SK-N-SH (cell line): ENCODE data around the gene RARS1. TPM values are rescaled to one million over a fixed set of nuclear protein-coding genes. Genes with fewer than 3 reads are reported as not detected.

Source experiments
- CTCF ChIA-PET: fragments of 300-600, 350-600 bp; formaldehyde crosslinking; extraction: SDS; loops from one replicate; lab custom pipeline; 2021; lab: Yijun Ruan, JAX
- POLR2A ChIA-PET: fragments of 350-600 bp; sonication (Branson Sonifier 250); formaldehyde crosslinking; extraction: SDS; loops from one replicate; lab custom pipeline; 2020; ENCODE audit warnings: antibody characterized with exemption, inconsistent platforms; lab: Yijun Ruan, JAX
- DNase-seq: peaks from one replicate; pipeline ENCODE4 v3.0.0; 2012
- H2AFZ ChIP-seq: fragments of 200-600 bp; sonication (generic); 2 replicates; pipeline ENCODE4 v1.8.1; 2016; ENCODE audit warnings: antibody characterized with exemption, mild to moderate bottlenecking, low read depth
- H3F3A ChIP-seq: fragments of 200-600 bp; sonication (generic); replicated peaks from 2 replicates; pipeline ENCODE3; 2016; ENCODE audit warnings: antibody characterized with exemption, mild to moderate bottlenecking; ENCODE audit not compliant: insufficient read depth
- H3K27ac ChIP-seq, 2 experiments: fragments of 200-500 bp in 1 of 2; fragments of 200-600 bp in 1 of 2; sonication (Bioruptor generic) in 1 of 2; sonication (generic), shearing (Covaris generic) in 1 of 2; 2 replicates each; pipeline versions ENCODE4 v1.5.1 to v1.6.1; 2014 to 2016; ENCODE audit warnings: low read depth in 2 of 2, inconsistent platforms in 1 of 2, low read length in 1 of 2, mild to moderate bottlenecking in 1 of 2, mixed read lengths in 1 of 2
- H3K27me3 ChIP-seq: fragments of 200-600 bp; sonication (generic), shearing (Covaris generic); 2 replicates; pipeline ENCODE4 v1.6.1; 2016; ENCODE audit warnings: mixed run types; ENCODE audit not compliant: insufficient read depth
- H3K36me3 ChIP-seq, 2 experiments: fragments of 200-500 bp in 1 of 2; fragments of 200-600 bp in 1 of 2; sonication (Bioruptor generic) in 1 of 2; sonication (generic) in 1 of 2; replicated peaks in 1 of 2; 2 replicates each; pipeline versions ENCODE3 to v1.5.1; 2014 to 2016; ENCODE audit warnings: low read length in 1 of 2, mild to moderate bottlenecking in 1 of 2; ENCODE audit not compliant: insufficient read depth in 2 of 2, control insufficient read depth in 1 of 2
- H3K4me1 ChIP-seq, 2 experiments: fragments of 200-500 bp in 1 of 2; fragments of 200-600 bp in 1 of 2; sonication (Bioruptor generic) in 1 of 2; sonication (generic), shearing (Covaris generic) in 1 of 2; 2 replicates each; pipeline versions ENCODE4 v1.5.1 to v1.6.1; 2014 to 2016; ENCODE audit warnings: low read depth in 1 of 2, low read length in 1 of 2, mixed run types in 1 of 2; ENCODE audit not compliant: insufficient read depth in 2 of 2, control insufficient read depth in 1 of 2
- H3K4me2 ChIP-seq: fragments of 200-600 bp; sonication (generic), shearing (Covaris generic); 2 replicates; pipeline ENCODE4 v1.6.1; 2017; ENCODE audit warnings: mixed run types
- H3K4me3 ChIP-seq, 2 experiments: fragments of 200-500 bp in 1 of 2; fragments of 200-600 bp in 1 of 2; sonication (Bioruptor generic) in 1 of 2; sonication (generic), shearing (Covaris generic) in 1 of 2; 2 replicates each; pipeline versions ENCODE4 v1.5.1 to v1.8.1; 2014 to 2016; ENCODE audit warnings: low read depth in 2 of 2, inconsistent platforms in 1 of 2, low read length in 1 of 2, mild to moderate bottlenecking in 1 of 2, mixed read lengths in 1 of 2, moderate library complexity in 1 of 2
- H3K79me2 ChIP-seq: fragments of 200-600 bp; sonication (generic); 2 replicates; pipeline ENCODE4 v1.8.1; 2017; ENCODE audit warnings: mild to moderate bottlenecking; ENCODE audit not compliant: insufficient read depth
- H3K9ac ChIP-seq: fragments of 200-600 bp; sonication (generic); 2 replicates; pipeline ENCODE4 v1.6.1; 2017; ENCODE audit warnings: mixed run types
- H3K9me2 ChIP-seq: fragments of 200-600 bp; sonication (generic); 2 replicates; pipeline ENCODE4 v1.6.1; 2017; ENCODE audit warnings: mixed run types
- H3K9me3 ChIP-seq: fragments of 200-600 bp; sonication (generic); 2 replicates; pipeline ENCODE4 v1.6.1; 2017; ENCODE audit warnings: mixed run types, mild to moderate bottlenecking, moderate library complexity
- H4K20me1 ChIP-seq: fragments of 200-600 bp; sonication (generic); 2 replicates; pipeline ENCODE4 v1.6.1; 2017; ENCODE audit warnings: mild to moderate bottlenecking, mixed run types; ENCODE audit not compliant: insufficient read depth
- MXI1 ChIP-seq: IDR thresholded peaks from 2 replicates; pipeline ENCODE4 v1.6.1; 2012; ENCODE audit warnings: mild to moderate bottlenecking, low read depth, low read length, improper control_type of control experiment
- RAD21 ChIP-seq: IDR thresholded peaks from 2 replicates; pipeline ENCODE4 v1.6.1; 2012; ENCODE audit warnings: mild to moderate bottlenecking, low read length
- RCOR1 ChIP-seq: fragments of 150-350 bp; IDR thresholded peaks from 2 replicates; pipeline ENCODE4 v1.6.1; 2017; ENCODE audit warnings: antibody characterized with exemption, low read length
- WGBS: methylation state at CpG from one replicate; pipeline ENCODE4 v1.1.6; 2017; ENCODE audit warnings: low lambda C conversion rate; 5-methylcytosine and 5-hydroxymethylcytosine counted together
- polyA plus RNA-seq, 3 experiments: library from polyadenylated mRNA; depleted of rRNA; stranded (reverse); fragments of >200 nt; gene quantifications; 2 replicates each; pipeline ENCODE4 v1.2.3, GENCODE V29; 2012
- TF ChIP-seq, protein P1 (sequence below): IDR thresholded peaks from 2 replicates; pipeline ENCODE4 v1.6.1; 2012; ENCODE audit warnings: mild to moderate bottlenecking, low read depth, low read length, moderate library complexity
- TF ChIP-seq, protein P2 (sequence below): IDR thresholded peaks from 2 replicates; pipeline ENCODE4 v1.4.0; 2012; ENCODE audit warnings: low read depth, borderline replicate concordance
- TF ChIP-seq, protein P3 (sequence below): IDR thresholded peaks from 2 replicates; pipeline ENCODE4 v1.4.0; 2012; ENCODE audit warnings: low read depth, borderline replicate concordance

The RARS1 gene
- polyA plus RNA-seq, 1 of the 3 experiments (the other 2 are of a cell fraction): 53.5 TPM

DNA sequence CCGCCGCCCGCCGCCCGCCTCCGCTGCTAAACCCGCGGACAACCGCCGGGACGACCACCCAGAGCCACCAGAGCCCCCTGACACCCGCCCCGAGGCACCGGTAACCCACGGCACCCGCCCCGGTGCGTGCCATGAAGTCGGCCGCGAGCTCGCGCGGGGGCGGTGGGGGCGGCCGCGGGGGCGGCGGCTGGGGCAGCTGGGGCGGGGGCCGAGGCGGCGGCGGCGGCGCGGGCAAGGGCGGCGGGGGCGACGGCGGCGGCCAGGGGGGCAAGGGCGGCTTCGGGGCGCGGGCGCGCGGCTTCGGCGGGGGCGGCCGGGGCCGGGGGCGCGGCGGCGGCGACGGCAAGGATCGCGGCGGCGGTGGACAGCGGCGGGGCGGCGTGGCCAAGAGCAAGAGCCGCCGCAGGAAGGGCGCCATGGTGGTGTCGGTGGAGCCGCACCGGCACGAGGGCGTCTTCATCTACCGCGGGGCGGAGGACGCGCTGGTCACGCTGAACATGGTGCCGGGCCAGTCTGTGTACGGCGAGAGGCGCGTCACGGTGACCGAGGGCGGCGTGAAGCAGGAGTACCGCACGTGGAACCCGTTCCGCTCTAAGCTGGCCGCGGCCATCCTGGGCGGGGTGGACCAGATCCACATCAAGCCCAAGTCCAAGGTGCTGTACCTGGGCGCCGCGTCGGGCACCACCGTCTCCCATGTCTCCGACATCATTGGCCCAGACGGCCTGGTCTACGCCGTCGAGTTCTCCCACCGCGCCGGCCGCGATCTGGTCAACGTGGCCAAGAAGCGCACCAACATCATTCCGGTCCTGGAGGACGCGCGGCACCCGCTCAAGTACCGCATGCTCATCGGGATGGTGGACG is 43.3 kb downstream of the RARS1 start:
- TF ChIP-seq, protein P1, sequence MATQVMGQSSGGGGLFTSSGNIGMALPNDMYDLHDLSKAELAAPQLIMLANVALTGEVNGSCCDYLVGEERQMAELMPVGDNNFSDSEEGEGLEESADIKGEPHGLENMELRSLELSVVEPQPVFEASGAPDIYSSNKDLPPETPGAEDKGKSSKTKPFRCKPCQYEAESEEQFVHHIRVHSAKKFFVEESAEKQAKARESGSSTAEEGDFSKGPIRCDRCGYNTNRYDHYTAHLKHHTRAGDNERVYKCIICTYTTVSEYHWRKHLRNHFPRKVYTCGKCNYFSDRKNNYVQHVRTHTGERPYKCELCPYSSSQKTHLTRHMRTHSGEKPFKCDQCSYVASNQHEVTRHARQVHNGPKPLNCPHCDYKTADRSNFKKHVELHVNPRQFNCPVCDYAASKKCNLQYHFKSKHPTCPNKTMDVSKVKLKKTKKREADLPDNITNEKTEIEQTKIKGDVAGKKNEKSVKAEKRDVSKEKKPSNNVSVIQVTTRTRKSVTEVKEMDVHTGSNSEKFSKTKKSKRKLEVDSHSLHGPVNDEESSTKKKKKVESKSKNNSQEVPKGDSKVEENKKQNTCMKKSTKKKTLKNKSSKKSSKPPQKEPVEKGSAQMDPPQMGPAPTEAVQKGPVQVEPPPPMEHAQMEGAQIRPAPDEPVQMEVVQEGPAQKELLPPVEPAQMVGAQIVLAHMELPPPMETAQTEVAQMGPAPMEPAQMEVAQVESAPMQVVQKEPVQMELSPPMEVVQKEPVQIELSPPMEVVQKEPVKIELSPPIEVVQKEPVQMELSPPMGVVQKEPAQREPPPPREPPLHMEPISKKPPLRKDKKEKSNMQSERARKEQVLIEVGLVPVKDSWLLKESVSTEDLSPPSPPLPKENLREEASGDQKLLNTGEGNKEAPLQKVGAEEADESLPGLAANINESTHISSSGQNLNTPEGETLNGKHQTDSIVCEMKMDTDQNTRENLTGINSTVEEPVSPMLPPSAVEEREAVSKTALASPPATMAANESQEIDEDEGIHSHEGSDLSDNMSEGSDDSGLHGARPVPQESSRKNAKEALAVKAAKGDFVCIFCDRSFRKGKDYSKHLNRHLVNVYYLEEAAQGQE: peak; percentile 47; the same call in 1 of the 2 replicates
- no peak for TF ChIP-seq RCOR1
- peak; percentile 27; the same call in 1 of the 2 replicates for TF ChIP-seq MXI1
- TF ChIP-seq, all 33 proteins: peak for 2
- Histone ChIP-seq H3F3A (no peaks in the 10 kb centered on the region), H3K9ac (no peak overlapping the region), H3K27ac (peak overlapping the region in 1 of 2 experiments; percentile 30; a peak in 1 of 4 replicates), H3K9me3 (no peaks in the 10 kb centered on the region), H3K79me2 (no peaks in the 10 kb centered on the region), H3K9me2 (no peaks in the 10 kb centered on the region), H3K36me3 (no peaks in the 10 kb centered on the region), H3K4me3 (peak overlapping the region; percentile 32 to 47; a peak in 3 of 4 replicates), H4K20me1 (no peaks in the 10 kb centered on the region), H2AFZ (no peak overlapping the region), H3K27me3 (no peaks in the 10 kb centered on the region), H3K4me1 (peaks cover 0 to 26% of the 10 kb centered on the region in 2 experiments; a peak in 2 of 4 replicates), H3K4me2 (peak overlapping the region; percentile 69; the same call in 1 of the 2 replicates)
- POLR2A ChIA-PET: no interaction called here
- DNase-seq: peak; percentile 80
- CTCF ChIA-PET: no interaction called here
- 72% methylated on average over 37 of the region's 125 CpGs for WGBS

DNA sequence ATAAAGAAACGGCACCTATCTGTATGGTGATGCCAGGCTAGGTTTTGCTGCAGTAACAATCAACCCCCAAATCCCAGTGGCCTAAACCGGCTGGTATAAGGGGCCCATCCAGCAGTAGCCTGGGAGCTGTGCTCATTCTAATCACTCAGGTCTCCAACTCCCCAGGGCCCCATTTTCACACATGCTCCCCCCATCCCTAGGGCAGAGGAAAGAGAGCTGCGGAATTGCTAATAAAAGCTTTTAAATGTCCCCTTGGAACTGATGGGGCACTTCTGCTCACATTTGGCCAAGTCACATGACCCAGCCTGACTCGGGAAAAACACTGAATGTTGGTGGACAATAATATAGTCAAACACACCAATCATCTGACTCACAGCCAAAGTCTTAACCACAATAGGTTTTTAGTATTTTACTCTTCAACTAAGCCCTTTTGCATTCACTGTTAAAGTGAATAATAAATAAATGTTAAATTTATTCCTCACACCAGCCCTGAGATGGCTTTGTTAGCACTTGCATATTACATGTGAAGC is 44.4 kb downstream of the RARS1 start:
- Histone ChIP-seq H3K4me2 (no peak overlapping the region), H3K9ac (no peak overlapping the region), H3K79me2 (no peaks in the 10 kb centered on the region), H3K36me3 (no peaks in the 10 kb centered on the region), H3K27ac (no peak overlapping the region), H3F3A (no peaks in the 10 kb centered on the region), H4K20me1 (no peaks in the 10 kb centered on the region), H3K9me2 (no peaks in the 10 kb centered on the region), H3K27me3 (no peaks in the 10 kb centered on the region), H3K4me3 (no peak overlapping the region), H3K9me3 (no peaks in the 10 kb centered on the region), H3K4me1 (peaks cover 0 to 26% of the 10 kb centered on the region in 2 experiments; a peak in 2 of 4 replicates), H2AFZ (no peak overlapping the region)
- ChIA-PET POLR2A (no interaction called here), CTCF (no interaction called here)
- no peak for TF ChIP-seq RAD21
- TF ChIP-seq, protein P2, sequence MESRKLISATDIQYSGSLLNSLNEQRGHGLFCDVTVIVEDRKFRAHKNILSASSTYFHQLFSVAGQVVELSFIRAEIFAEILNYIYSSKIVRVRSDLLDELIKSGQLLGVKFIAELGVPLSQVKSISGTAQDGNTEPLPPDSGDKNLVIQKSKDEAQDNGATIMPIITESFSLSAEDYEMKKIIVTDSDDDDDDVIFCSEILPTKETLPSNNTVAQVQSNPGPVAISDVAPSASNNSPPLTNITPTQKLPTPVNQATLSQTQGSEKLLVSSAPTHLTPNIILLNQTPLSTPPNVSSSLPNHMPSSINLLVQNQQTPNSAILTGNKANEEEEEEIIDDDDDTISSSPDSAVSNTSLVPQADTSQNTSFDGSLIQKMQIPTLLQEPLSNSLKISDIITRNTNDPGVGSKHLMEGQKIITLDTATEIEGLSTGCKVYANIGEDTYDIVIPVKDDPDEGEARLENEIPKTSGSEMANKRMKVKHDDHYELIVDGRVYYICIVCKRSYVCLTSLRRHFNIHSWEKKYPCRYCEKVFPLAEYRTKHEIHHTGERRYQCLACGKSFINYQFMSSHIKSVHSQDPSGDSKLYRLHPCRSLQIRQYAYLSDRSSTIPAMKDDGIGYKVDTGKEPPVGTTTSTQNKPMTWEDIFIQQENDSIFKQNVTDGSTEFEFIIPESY: no peak
- TF ChIP-seq, protein P3, sequence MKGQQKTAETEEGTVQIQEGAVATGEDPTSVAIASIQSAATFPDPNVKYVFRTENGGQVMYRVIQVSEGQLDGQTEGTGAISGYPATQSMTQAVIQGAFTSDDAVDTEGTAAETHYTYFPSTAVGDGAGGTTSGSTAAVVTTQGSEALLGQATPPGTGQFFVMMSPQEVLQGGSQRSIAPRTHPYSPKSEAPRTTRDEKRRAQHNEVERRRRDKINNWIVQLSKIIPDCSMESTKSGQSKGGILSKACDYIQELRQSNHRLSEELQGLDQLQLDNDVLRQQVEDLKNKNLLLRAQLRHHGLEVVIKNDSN: peak; percentile 43; the same call in 1 of the 2 replicates
- 92% methylated on average over 4 of the region's 4 CpGs for WGBS
- DNase-seq: no peak
